Measurements from ENCODE around the gene VPS4B. TPM values are rescaled to one million over a fixed set of nuclear protein-coding genes. Genes with fewer than 3 reads are reported as not detected.

The VPS4B gene
- total RNA-seq, 1 experiment from 2014 or later = 59.7 TPM

- no peak for TF ChIP-seq EZH2 (IDR thresholded peaks at IDR 0.05; ENCODE audit: low read depth)
- TF ChIP-seq, protein P1, sequence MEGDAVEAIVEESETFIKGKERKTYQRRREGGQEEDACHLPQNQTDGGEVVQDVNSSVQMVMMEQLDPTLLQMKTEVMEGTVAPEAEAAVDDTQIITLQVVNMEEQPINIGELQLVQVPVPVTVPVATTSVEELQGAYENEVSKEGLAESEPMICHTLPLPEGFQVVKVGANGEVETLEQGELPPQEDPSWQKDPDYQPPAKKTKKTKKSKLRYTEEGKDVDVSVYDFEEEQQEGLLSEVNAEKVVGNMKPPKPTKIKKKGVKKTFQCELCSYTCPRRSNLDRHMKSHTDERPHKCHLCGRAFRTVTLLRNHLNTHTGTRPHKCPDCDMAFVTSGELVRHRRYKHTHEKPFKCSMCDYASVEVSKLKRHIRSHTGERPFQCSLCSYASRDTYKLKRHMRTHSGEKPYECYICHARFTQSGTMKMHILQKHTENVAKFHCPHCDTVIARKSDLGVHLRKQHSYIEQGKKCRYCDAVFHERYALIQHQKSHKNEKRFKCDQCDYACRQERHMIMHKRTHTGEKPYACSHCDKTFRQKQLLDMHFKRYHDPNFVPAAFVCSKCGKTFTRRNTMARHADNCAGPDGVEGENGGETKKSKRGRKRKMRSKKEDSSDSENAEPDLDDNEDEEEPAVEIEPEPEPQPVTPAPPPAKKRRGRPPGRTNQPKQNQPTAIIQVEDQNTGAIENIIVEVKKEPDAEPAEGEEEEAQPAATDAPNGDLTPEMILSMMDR (conservative IDR thresholded peaks at IDR 0.05) = no peak
- no peak overlapping the region for H3K27ac ChIP-seq
- H3K27me3 ChIP-seq (ENCODE audit: insufficient read depth, low read depth) = no peaks in the 10 kb centered on the region
- H3K4me3 ChIP-seq = no peak overlapping the region
- no peak overlapping the region for H3K4me2 ChIP-seq
- no peaks in the 10 kb centered on the region for H3K9me2 ChIP-seq (ENCODE audit: insufficient read depth)
- no peaks in the 10 kb centered on the region for H3K79me2 ChIP-seq (ENCODE audit: low read depth)
- ChIA-PET POLR2A (ENCODE audit: unreplicated experiment) (no interaction called here), CTCF (no interaction called here)
- peaks cover 8% of the 10 kb centered on the region for H3F3A ChIP-seq (ENCODE audit: insufficient read depth, low read depth)
- no peak for DNase-seq
- BruUV-seq (replicated peaks) = no TSS peak
- no peak overlapping the region for H2AFZ ChIP-seq
- no peaks in the 10 kb centered on the region for H3K9me3 ChIP-seq (ENCODE audit: insufficient read depth, low read depth)
- peaks cover 6% of the 10 kb centered on the region for H4K20me1 ChIP-seq (ENCODE audit: insufficient read depth)
- H3K36me3 ChIP-seq (ENCODE audit: low read depth) = peaks cover 43% of the 10 kb centered on the region
- intact Hi-C loops (cut with micrococcal nuclease; ENCODE audit: unreplicated experiment) = loop anchor here (10.0 kb wide), 1 partner anchor 89 kb away; no protein-coding TSS in a partner anchor
- no peaks in the 10 kb centered on the region for H3K4me1 ChIP-seq (replicated peaks; ENCODE audit: insufficient read depth)
These were observed 16.3 kb downstream of the VPS4B start for GRCh38 chr18:63405986-63406385.

DNA sequence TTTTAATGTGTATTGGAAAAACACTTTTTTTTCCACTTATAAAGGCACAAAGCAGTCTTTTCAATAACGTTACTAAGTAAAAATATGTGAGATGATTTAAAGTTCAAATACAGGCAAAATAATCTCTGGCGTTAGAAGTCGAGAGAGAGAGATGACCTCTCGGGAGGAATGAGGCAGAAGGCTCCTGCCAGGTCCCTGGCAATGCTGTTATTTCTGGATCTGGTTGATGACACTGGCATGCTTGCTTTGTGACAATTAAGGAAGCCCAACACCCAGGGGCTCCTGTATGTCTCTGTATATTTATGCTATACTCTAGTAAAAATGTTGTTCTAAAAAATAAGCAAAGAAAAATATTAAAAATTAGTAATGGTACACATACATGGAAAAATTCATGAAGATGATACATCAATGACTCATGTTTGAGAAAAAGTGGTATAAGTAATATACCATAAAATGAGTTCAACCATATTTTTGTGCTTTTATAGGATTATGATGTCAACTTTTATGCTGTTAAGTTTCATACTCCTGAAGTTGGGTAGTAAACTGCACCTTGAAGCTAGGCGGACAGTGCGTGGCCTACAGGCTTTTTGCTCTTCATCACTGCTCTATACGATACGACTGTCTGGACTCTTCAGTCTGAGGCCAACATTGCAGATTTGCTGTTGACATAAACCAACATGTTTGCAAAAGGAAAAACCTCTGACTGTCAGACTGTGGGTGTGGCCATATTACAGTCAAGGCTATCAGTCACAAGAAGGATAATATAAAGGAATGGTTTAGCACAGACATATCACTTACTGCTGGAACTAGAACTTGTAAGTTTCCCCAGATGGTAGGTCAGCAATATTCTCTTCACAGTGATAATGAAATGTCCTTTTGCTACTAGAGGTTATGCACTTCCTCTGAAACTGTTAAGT, 19.8 kb downstream of the VPS4B start:
- TF ChIP-seq, protein P1 (conservative IDR thresholded peaks at IDR 0.05) = no peak
- TF ChIP-seq EZH2 (IDR thresholded peaks at IDR 0.05; ENCODE audit: low read depth) = no peak
- Histone ChIP-seq H3K4me2 (no peak overlapping the region), H3K36me3 (ENCODE audit: low read depth) (peaks cover 49% of the 10 kb centered on the region), H3K4me1 (replicated peaks; ENCODE audit: insufficient read depth) (no peaks in the 10 kb centered on the region), H3F3A (ENCODE audit: insufficient read depth, low read depth) (peaks cover 5% of the 10 kb centered on the region), H3K79me2 (ENCODE audit: low read depth) (no peaks in the 10 kb centered on the region), H4K20me1 (ENCODE audit: insufficient read depth) (no peaks in the 10 kb centered on the region; the same call in 1 of the 2 replicates), H3K9me2 (ENCODE audit: insufficient read depth) (no peaks in the 10 kb centered on the region), H2AFZ (no peak overlapping the region), H3K27ac (no peak overlapping the region), H3K27me3 (ENCODE audit: insufficient read depth, low read depth) (no peaks in the 10 kb centered on the region), H3K4me3 (no peak overlapping the region), H3K9me3 (ENCODE audit: insufficient read depth, low read depth) (no peaks in the 10 kb centered on the region)
- ChIA-PET POLR2A (ENCODE audit: unreplicated experiment) (no interaction called here), CTCF (no interaction called here)
- no peak for DNase-seq
- intact Hi-C loops (cut with micrococcal nuclease; ENCODE audit: unreplicated experiment) = loop anchor here (10.0 kb wide), 1 partner anchor 92 kb away; no protein-coding TSS in a partner anchor
- no TSS peak for BruUV-seq (replicated peaks)

GRCh38 chr18:63399300-63399699, 23.0 kb downstream of the VPS4B start:
- H3K4me2 ChIP-seq = no peak overlapping the region
- intact Hi-C loops (cut with micrococcal nuclease; ENCODE audit: unreplicated experiment) = loop anchor here (1.0 kb wide), 1 partner anchor 40 kb away; no protein-coding TSS in a partner anchor
- H3K27ac ChIP-seq = no peak overlapping the region
- H3K27me3 ChIP-seq (ENCODE audit: insufficient read depth, low read depth) = no peaks in the 10 kb centered on the region
- H3K36me3 ChIP-seq (ENCODE audit: low read depth) = peaks cover 62% of the 10 kb centered on the region
- peaks cover 5% of the 10 kb centered on the region for H3F3A ChIP-seq (ENCODE audit: insufficient read depth, low read depth)
- H3K9me2 ChIP-seq (ENCODE audit: insufficient read depth) = no peaks in the 10 kb centered on the region
- CTCF ChIA-PET = no interaction called here
- no TSS peak for BruUV-seq (replicated peaks)
- no peak overlapping the region for H2AFZ ChIP-seq
- no peak overlapping the region for H3K4me3 ChIP-seq
- no peaks in the 10 kb centered on the region for H3K79me2 ChIP-seq (ENCODE audit: low read depth)
- POLR2A ChIA-PET (ENCODE audit: unreplicated experiment) = no interaction called here
- no peak for TF ChIP-seq EZH2 (IDR thresholded peaks at IDR 0.05; ENCODE audit: low read depth)
- TF ChIP-seq, protein P1 (conservative IDR thresholded peaks at IDR 0.05) = no peak
- peaks cover 7% of the 10 kb centered on the region for H4K20me1 ChIP-seq (ENCODE audit: insufficient read depth)
- no peaks in the 10 kb centered on the region for H3K4me1 ChIP-seq (replicated peaks; ENCODE audit: insufficient read depth)
- no peaks in the 10 kb centered on the region for H3K9me3 ChIP-seq (ENCODE audit: insufficient read depth, low read depth)
- DNase-seq = no peak

Measured in PC-9 (cell line).